SK-N-MC (cell line): ENCODE data around the gene TMPRSS9.

Experiments
- DNase-seq: peaks from one replicate; pipeline ENCODE4 v3.0.0-alpha.2; 2011; ENCODE audit warnings: low read depth, low spot score
- H3K27ac ChIP-seq: fragments of 200-600 bp; sonication (generic); 2 replicates; pipeline ENCODE4 v1.5.1; 2016; ENCODE audit warnings: mixed run types
- H3K36me3 ChIP-seq: fragments of 200-600 bp; sonication (generic); 2 replicates; pipeline ENCODE4 v1.6.1; 2017; ENCODE audit warnings: antibody characterized with exemption, low read length, mixed read lengths; ENCODE audit not compliant: insufficient read depth
- H3K4me3 ChIP-seq: fragments of 200-600 bp; sonication (generic); 2 replicates; pipeline ENCODE4 v1.5.1; 2016
- H3K9ac ChIP-seq: fragments of 200-600 bp; sonication (generic); 2 replicates; pipeline ENCODE4 v1.8.0; 2017; ENCODE audit warnings: mixed run types, mixed read lengths; ENCODE audit not compliant: insufficient read length
- H3K9me3 ChIP-seq: fragments of 200-600 bp; sonication (generic); 2 replicates; pipeline ENCODE4 v1.6.1; 2017; ENCODE audit warnings: low read depth, mild to moderate bottlenecking, antibody characterized with exemption, low read length, moderate library complexity, mixed read lengths
- EZH2 ChIP-seq: fragments of 200-600 bp; sonication (generic); IDR thresholded peaks from one replicate; pipeline ENCODE4 v1.6.1; 2017; ENCODE audit warnings: antibody characterized with exemption
- FOXP2 ChIP-seq: optimal IDR thresholded peaks from 2 replicates; pipeline ENCODE3; 2011; ENCODE audit warnings: mild to moderate bottlenecking, moderate library complexity; ENCODE audit not compliant: insufficient read depth; ENCODE audit errors: extremely low read length, control extremely low read depth
- POLR2AphosphoS5 ChIP-seq: IDR thresholded peaks from 2 replicates; pipeline ENCODE4 v1.6.1; 2012; ENCODE audit warnings: mild to moderate bottlenecking, low read depth, low read length, borderline replicate concordance

Gene TMPRSS9

DNA sequence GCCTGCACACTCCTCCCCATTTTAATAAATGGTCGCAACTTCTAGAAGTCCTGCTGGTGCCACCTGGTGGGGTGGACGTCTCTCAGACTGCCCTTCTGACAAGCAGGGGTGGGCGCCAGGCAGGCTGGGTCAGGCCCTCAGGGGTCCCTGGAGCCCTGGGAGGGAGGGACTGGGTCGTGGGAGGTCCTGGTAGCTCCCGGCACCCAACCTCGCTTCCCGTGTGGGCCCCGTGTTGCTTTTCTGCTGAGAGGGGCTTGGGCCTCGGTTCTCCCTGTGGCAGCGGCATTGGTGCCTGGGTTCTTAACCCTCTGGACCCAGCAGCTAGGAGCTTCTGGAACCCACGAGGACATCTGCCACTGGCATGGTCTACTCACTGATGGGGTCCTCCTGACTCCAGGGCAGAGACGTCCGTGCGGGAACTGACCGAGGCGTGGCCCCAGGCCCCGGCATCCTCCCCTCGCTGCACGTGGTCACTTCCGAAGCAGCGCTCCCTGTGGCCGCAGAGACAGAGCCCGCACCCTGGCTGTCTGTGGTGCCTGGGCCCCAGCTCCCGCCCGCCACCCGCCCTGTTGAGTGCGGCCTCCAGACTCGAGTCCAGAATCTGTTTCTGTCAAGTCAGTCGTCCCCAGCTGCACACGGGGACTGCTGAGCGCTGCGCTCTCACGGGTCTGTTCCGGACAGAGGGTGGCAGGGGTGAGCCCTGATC, 6.0 kb upstream of the TMPRSS9 start:
- no peak overlapping the region for H3K27ac ChIP-seq
- TF ChIP-seq FOXP2: no peak
- TF ChIP-seq EZH2: no peak
- no peak for TF ChIP-seq POLR2AphosphoS5
- no peaks in the 10 kb centered on the region; the same call in 1 of the 2 replicates for H3K36me3 ChIP-seq
- no peak overlapping the region for H3K9ac ChIP-seq
- H3K9me3 ChIP-seq: no peaks in the 10 kb centered on the region
- no peak overlapping the region for H3K4me3 ChIP-seq
- DNase-seq: no peak

DNA sequence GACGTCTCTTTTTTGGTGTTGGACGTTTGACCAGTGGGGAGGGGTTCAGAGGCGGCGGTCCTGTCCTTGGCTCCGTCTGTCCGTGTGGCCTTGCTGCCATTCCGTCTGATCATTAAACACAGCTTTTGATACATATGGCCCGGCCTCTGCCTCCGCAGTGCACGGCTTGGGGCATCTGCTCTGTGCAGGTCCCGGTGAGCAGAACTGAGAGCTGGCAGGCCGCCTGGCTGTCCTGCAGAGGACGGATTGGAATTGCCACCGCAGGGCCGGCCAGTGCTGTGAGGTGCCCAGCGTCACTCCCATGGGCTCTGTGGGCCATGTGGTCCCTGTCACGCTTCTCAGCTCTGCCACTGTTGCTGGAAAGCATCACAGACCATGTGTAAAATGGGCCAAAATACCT, 5.4 kb upstream of the TMPRSS9 start:
- no peaks in the 10 kb centered on the region; the same call in 1 of the 2 replicates for H3K36me3 ChIP-seq

DNA sequence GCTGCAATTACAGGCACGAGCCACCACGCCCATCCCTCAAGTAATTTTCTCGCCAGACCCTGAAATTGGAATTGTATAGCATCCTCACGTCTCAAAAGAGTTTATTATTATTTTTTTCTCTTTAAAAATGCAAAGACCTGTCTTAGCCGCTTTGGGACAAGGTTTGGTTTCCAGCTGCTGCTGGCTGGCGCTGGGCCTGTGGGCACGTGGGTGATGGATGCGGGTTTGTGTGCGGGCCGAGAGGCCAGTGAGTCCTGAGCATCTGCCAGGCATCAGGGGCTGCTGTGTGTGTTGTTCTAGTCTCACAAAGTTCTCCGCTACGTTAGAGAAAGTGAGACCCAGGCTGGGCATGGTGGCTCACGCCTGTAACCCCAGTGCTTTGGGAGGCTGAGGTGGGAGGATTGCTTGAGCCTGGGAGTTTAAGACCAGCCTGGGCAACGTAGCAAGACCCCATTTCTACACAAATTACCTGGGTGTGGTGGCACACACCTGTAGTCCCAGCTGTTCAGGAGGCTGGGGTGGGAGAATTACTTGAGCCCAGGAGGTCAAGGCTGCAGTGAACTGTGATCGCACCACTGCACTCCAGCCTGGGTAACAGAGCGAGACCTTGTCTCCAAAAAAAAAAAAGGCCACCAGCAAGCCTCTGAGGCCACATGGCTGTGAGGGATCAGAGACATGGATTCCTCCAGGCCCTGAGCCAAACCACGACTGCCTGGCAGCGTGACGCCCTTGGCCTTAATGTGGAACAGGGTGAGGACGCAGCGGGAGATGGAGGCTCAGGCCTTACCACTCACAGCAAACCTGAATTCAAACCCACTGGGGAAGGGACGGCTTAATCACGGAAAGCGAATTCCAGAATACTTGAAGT, 4.7 kb upstream of the TMPRSS9 start:
- H3K27ac ChIP-seq: no peak overlapping the region
- H3K9me3 ChIP-seq: no peaks in the 10 kb centered on the region
- no peak overlapping the region for H3K4me3 ChIP-seq
- DNase-seq: no peak
- no peak overlapping the region for H3K9ac ChIP-seq
- no peaks in the 10 kb centered on the region; the same call in 1 of the 2 replicates for H3K36me3 ChIP-seq
- TF ChIP-seq FOXP2 (no peak), POLR2AphosphoS5 (no peak), EZH2 (no peak)

More for the DNA sequence above, 5.4 kb upstream of the TMPRSS9 start:
- no peak overlapping the region for H3K4me3 ChIP-seq
- no peak overlapping the region for H3K27ac ChIP-seq
- DNase-seq: no peak
- H3K9ac ChIP-seq: no peak overlapping the region
- no peaks in the 10 kb centered on the region for H3K9me3 ChIP-seq
- TF ChIP-seq POLR2AphosphoS5 (no peak), EZH2 (no peak), FOXP2 (no peak)

DNA sequence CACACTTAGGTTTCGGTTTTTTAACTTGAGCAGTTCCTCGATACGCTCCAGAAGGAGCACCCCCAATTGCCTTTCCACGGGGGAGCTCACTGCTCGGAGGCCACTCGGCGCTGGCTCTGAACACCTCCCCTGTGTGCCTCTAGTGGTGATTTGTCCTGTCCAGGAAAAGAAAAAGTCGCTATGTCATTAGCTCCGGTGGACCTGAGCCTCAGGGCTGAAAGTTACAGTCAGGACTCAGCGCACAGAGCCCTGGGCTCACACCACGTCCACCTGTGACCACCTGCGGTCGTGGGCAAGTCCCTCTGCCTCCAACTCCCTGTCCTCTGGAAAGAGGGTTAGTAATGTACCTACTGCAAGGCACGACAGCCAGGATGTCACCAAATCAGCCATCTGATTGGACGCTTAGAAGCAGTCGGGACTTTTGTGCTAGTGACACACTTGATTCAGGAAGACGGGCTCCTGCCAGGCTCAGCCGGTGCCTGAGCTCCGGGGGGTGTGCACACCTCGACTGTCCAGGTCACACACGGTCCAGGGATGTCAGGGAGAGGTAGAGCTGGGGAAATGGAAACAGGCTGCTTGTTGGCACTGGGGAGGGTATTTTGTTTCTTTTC, 3.9 kb upstream of the TMPRSS9 start:
- TF ChIP-seq FOXP2 (no peak), EZH2 (no peak), POLR2AphosphoS5 (no peak; the same call in 1 of the 2 replicates)
- DNase-seq: no peak
- Histone ChIP-seq H3K9ac (no peak overlapping the region), H3K4me3 (no peak overlapping the region), H3K27ac (no peak overlapping the region), H3K9me3 (no peaks in the 10 kb centered on the region), H3K36me3 (no peaks in the 10 kb centered on the region; the same call in 1 of the 2 replicates)

DNA sequence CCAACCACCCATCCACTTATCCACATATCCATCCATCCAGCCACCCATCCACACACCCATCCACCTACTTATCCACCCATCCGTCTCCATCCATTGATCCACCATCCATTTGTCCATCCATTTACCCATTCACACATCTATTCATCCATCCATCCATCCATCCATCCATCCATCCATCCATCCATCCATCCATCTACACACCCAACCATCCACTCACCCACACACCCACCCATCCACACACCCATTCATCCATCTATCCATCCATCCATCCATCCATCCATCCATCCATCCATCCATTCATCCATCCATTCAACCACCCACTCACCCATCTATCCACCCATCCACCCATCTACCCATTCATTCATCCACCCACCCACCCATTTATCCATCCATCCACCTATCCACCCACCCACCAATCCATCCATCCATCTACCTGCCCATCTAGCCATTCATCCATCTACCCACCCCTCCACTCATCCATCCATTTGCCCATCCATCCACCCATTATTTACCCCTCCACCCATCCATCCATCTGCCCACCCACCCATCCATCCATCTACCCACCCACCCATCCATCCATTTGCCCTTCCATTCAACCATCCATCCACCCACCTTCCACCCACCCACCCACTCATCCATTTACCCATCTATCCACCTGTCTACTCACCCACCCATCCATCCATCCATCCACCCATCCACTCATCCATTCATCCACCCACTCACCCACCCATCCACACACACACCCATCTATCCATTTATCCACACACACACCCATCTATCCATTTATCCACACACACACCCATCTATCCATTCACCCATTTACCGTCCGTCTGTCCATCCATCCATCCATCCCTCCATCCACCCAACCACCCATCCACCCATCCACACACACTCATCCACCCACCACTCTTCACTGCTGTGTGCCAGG, 2.5 kb upstream of the TMPRSS9 start:
- Histone ChIP-seq H3K9ac (no peak overlapping the region), H3K4me3 (no peak overlapping the region), H3K9me3 (no peaks in the 10 kb centered on the region), H3K36me3 (no peaks in the 10 kb centered on the region; the same call in 1 of the 2 replicates), H3K27ac (no peak overlapping the region)
- DNase-seq: no peak
- TF ChIP-seq FOXP2: no peak

DNA sequence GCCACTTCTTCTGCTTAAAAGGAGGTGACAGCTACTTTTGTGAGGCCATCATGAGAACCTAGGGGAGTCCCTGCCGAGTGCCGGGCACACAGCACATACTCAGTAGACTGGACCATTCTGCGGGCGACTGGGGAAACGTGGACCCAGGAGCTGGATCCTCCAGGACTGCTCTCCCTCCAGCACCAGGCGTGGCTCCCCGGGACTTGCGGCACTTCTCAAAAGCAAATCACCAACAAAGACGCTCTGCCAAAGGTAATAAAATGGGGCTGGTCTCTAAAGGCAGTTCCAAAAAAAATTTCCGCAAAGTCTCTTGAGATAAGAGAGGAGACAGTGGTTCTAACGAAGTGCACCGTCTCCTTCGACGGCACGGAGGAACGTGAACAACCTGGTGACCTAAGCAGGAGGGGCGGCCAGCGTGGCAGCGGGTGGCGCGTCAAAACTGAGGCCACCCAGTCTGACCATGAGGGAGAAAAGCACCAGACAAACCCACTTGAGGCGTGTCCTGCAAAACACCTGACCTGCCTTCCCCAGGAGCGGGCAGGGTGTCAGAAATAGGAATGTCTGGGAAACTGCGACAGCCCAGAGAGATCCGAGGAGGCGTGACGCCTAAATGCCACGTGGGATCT, 1.4 kb upstream of the TMPRSS9 start:
- TF ChIP-seq EZH2: no peak

DNA sequence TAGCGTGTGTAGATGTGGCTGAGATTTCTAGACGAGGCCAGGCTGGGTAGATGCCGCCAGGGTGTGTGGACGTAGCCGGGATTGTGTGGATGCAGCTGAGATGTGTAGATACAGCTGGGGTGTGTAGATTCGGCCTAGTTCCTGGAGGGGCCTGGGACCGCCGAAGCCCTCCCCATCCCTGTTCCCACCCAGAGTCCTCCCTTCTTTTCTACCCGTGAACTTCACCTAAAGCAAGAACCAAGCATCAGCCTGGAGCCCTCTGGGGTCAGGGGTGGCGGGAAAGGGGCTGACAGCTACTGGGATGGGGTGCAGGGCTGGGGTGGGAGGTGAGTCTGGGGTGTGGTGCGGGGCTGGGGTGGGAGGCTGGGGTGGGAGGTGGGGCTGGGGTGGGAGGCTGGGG, 768 bp downstream of the TMPRSS9 start:
- no peak overlapping the region; the same call in 1 of the 2 replicates for H3K4me3 ChIP-seq
- no peak overlapping the region for H3K9ac ChIP-seq
- no peak overlapping the region for H3K27ac ChIP-seq
- no peak for DNase-seq
- H3K9me3 ChIP-seq: no peaks in the 10 kb centered on the region
- H3K36me3 ChIP-seq: no peaks in the 10 kb centered on the region
- TF ChIP-seq FOXP2: no peak
- TF ChIP-seq POLR2AphosphoS5: no peak
- no peak for TF ChIP-seq EZH2

More for the DNA sequence above, 1.4 kb upstream of the TMPRSS9 start:
- Histone ChIP-seq H3K36me3 (no peaks in the 10 kb centered on the region), H3K9ac (no peak overlapping the region), H3K27ac (no peak overlapping the region), H3K9me3 (no peaks in the 10 kb centered on the region), H3K4me3 (no peak overlapping the region)
- no peak for DNase-seq
